Stimulated activated CD4-positive, alpha-beta T cell treated with anti-CD3 and anti-CD28 coated beads, Interleukin-15, amount 100 ng/mL, for 1 hour (primary cell): ENCODE data around the gene TLX3.

Source experiments
- DNase-seq, 2 donors: peaks; one replicate each; pipeline ENCODE4 v3.0.0-alpha.2; 2020; ENCODE audit warnings: low read depth in 1 of 2, low spot score in 1 of 2

Gene TLX3

DNA sequence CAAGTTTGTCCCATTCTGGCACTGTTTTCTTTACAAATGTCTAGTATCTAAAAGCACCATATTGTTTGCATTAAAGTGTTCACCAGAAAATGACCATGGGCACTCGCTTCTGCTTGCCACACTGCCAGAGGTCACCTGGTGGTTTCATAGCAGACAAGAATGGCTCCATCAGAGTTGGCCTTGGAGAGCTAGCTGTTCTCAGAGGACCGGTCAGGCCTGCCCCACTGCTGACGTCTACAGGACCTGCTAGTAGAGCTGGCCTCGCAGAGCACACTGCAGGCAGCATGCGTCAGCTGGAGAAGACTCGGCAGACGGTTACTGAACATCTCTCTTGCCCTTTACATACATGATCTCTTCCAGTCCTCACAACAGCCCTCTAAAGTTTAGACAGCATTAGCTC is 8.7 kb upstream of the TLX3 start:
- DNase-seq: no peak

DNA sequence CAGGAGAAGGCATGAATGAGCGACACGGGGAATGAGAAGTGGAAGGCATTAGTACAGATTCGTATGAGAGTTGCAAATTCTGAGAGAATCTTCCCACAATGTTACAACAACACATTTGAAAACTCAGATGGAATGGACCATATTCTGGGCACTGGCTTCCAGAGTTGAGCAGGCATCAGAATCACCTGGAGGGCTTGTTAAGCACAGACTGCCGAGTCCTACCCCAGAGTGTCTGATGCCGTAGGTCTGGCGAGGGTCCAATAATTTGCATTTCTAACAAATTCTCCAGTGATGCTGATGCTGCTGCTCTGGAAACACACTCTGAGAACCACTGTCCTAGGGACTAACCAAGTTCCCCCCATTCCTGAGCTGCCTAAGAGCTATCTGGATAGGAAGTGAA is 2.9 kb upstream of the TLX3 start:
- DNase-seq: no peak

- DNase-seq: no peak
Measured at GRCh38 chr5:171306781-171307591, 2.1 kb upstream of the TLX3 start.

- no peak for DNase-seq
Measured at GRCh38 chr5:171307789-171308452, 1.1 kb upstream of the TLX3 start.

GRCh38 chr5:171309276-171310211 is 496 bp downstream of the TLX3 start:
- no peak for DNase-seq

DNA sequence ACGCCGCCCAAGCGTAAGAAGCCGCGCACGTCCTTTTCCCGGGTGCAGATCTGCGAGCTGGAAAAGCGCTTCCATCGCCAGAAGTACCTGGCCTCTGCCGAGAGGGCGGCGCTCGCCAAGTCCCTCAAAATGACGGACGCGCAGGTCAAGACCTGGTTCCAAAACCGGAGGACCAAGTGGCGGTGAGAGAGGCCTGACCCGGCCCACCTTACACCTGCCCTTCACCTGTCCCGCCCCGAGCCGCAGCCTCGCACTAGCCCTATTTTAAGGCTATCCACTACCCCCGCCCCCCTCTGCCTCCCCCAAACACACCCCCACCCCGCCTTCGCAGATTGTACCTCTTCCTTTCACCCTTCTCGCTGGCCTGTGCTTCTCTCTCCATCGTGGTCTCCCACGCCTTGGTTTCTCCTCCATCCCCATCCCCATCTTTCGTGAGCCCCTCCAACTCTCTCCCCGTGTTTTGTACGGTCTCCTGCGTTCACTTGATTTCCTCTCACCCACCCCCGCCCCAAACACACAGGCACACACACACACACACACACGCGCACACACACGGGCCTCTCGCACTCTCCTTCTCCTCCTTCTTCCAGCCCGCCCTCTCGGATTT is 1.3 kb downstream of the TLX3 start:
- DNase-seq: no peak

DNA sequence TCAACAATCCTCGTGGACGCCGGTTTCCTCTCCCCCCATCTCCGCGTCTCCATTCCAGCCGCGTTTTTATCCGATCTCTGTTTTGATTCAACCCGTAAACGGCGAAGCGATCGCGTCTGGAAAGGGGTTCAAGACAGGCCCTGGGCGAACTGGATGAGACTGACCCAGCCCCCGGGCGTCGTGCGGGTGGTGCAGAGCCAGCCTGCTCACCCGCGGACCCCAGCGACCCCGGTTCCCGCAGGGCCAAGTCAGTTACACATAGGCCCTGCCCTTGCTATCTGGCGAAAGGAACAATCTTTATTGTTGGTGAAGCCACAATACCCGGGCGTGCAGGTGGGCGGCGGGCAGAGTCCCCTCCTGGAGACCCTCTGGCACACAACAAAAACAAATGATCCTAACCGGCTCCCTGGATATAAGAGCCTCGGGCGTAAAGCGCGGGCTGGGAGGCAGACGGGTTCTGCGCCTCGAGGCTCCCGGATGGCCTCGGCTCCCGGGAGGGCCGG is 1.8 kb downstream of the TLX3 start:
- no peak for DNase-seq

DNA sequence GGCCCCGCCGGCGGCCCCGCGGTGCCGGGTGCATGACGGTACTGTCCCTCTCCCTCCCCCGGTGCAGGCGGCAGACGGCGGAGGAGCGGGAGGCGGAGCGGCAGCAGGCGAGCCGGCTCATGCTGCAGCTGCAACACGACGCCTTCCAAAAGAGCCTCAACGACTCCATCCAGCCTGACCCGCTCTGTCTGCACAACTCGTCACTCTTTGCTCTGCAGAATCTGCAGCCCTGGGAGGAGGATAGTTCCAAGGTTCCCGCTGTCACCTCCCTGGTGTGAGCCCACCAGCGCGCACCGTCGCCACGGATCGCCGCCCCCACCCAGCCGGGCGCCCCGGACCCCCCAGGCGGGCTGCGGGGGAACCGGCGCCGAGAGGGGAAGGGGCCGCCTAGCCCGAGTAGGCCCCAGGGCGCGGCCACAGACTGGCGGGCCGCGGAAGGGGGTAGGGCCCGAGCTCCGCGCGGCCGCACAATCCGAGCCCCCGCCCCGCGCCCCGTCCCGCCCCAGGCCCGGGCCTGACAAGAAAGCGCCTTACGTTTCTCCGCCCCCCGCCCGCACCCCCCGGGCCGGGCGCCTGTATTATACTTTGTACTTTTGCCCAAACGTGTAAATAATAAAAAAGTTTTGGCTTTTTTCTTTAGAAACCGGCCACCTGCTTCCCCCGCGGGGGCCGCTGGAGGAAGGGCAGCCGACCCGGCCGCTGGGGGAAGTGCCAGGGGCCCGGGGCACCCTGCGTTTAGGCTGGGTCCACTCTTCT is 2.5 kb downstream of the TLX3 start:
- no peak for DNase-seq

GRCh38 chr5:171312129-171312974 is 3.3 kb downstream of the TLX3 start:
- no peak for DNase-seq

DNA sequence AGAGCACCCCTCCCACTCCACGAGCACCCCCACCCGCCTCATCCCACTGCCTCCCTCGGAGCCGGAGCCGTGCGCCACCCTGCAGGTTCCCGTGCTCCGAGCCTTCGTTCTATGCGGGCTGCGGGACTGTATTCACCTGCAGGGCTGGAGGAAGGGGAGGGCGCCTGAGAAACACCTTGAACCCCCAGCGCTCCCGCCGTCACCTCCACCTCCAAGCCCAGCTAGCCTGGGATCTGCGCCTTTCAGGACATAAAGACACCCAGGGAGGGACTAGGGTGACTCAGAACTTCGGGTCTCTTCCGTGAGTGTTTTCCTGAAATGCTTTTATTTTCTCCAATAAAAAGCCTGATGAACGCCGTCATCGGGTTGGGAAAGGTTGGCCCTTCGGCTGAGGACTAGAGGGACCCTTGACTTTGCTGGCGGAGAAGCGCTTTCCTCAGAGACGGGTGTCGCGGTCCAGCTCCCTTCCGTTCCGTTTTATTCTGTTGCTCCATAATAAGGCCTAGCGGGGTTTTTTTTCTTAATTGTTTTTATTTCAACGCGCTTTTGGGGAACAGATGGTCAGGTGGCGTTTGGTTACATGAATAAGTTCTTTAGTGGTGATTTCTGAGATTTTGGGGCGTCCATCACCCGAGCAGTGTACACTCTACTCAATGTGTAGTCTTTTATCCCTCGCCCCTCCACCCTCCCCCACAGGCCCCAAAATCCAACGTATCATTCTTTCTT is 4.6 kb downstream of the TLX3 start:
- no peak for DNase-seq

DNA sequence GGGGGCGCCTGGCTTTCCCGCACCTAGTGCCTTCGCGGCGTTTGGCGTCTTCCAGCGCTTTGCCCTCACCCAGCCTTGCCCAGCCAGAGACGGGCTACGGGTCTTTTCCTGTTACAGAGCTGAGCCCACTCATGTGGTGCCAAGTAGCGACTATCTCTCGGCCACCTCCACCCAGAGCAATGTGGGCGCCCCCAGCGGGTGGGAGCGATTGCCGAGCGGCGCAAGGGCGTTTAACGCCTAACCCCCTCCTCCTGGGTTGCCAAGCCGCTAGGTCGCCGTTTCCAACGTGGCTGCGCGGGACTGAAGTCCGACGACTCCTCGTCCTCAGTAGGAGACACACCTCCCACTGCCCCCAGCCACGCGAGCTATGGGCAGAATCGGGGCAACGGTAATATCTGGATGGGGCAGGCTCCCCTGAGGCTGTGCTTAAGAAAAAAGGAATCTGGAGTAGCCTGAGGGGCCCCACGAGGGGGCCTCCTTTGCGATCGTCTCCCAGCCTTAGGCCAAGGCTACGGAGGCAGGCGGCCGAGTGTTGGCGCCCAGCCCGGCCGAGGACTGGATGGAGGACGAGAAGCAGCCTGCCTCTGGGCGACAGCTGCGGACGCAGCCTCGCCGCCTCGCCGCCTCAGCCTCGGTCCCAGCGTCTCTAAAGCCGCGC is 5.8 kb downstream of the TLX3 start:
- DNase-seq: no peak

GRCh38 chr5:171315386-171315891 is 6.4 kb downstream of the TLX3 start:
- no peak for DNase-seq

DNA sequence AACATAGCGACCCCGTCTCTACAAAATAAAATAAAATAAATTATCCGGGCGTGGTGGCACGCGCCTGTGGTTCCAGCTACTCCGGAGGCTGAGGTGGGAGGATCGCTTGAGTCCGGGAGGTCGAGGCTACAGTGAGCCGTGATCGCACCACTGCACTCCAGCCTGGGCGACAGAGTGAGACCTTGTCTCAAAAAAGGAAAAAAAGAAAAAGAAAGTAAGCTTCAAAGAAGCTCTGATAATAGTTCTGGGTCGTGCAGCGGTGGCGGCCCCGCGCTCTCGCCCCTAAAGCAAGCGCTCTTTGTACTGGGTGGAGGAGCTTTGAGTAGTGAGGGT is 6.8 kb downstream of the TLX3 start:
- no peak for DNase-seq

DNA sequence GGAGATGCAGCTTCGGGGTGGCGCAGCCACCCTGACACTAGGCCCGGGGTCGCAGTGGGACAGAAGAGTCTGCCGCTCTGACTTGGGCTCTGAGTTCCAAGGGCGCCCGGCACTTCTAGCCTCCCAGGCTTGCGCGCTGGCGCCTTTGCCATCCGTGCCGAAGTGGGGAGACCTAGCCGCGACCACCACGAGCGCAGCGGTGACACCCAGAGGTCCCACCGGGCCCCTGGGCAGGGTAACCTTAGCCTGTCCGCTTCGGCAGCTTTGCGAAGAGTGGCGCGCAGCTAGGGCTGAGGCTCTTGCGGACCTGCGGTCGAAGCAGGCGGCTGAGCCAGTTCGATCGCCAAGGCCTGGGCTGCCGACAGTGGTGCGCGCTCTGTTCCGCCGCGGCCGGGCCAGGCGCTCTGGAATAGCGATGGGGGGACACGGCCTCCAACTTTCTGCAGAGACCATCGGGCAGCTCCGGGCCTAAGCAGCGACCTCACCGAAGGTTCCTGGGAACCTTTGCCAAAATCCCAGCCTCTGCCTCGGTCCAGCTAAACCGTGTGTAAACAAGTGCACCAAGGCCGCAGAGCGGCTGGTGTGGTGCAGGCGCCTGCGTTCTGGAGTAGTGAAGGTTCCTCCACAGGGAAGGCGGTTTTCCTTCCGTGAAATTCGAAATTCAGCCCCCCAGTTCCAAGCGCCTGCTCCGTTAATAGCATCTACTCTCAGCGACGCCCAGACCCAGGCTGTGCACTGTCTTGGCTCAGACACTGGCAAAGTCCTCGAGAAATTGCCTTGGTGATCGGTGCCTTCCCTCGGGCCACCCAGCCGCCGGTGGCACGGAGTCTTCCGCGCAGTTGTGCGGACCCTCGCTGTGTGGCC is 7.4 kb downstream of the TLX3 start:
- DNase-seq: no peak

GRCh38 chr5:171317230-171317629 is 8.2 kb downstream of the TLX3 start:
- DNase-seq: no peak

DNA sequence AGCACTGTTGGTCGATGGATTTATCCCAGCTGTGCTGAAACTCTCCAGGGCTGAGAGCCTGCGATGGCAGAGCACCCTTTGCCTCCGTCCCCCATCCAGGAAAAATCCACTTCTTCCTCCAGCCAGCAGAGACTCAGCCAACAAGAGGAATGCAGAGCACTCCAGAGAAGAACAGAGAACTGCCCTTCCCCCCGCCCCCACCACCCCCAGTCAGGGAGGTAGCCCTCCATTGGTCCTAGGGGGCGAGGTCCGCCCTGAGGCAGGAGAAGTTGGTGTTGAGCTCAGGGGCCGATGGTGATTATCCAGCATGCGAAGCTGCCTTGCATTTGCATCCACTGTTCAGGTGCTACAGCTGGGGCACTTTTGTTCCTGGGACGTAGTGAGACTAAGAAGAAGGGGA is 9.0 kb downstream of the TLX3 start:
- DNase-seq: no peak

DNA sequence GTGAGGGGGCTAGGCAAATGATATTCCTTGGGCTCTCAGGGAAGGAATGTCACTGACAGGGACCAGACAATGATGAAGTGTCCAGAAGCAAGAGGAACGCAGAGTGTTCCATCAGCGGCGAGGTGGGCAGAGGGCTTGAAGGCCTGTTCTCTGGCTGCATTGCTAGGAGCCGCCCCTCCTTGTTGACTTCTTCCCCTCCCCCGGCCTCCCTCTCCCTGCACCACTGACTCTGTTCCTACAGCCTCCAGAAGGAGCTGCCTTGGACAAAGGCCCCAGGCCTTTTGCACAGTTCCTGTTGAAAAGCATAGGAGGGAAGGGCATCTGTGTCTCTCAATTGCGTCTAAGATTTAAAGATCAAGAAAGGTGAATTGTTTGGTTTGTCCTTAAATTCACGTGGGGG is 12.4 kb downstream of the TLX3 start:
- no peak for DNase-seq
